ENCODE data around the gene NAPA.

Gene NAPA

GRCh38 chr19:47499863-47500830, 14.7 kb downstream of the NAPA start:
- no peak for DNase-seq (ENCODE audit: low spot score)

GRCh38 chr19:47499371-47499770, 15.5 kb downstream of the NAPA start:
- DNase-seq (ENCODE audit: low spot score): no peak

GRCh38 chr19:47498561-47498960, 16.3 kb downstream of the NAPA start:
- DNase-seq (ENCODE audit: low spot score): no peak

GRCh38 chr19:47497821-47498520, 16.9 kb downstream of the NAPA start:
- no peak for DNase-seq (ENCODE audit: low spot score)

GRCh38 chr19:47497050-47497766, 17.7 kb downstream of the NAPA start:
- DNase-seq (ENCODE audit: low spot score): no peak

- no peak for DNase-seq (ENCODE audit: low spot score)
Measured at GRCh38 chr19:47495478-47496372, 19.1 kb downstream of the NAPA start.

GRCh38 chr19:47494729-47495128, 20.1 kb downstream of the NAPA start:
- no peak for DNase-seq (ENCODE audit: low spot score)

GRCh38 chr19:47494211-47494547, 20.7 kb downstream of the NAPA start:
- DNase-seq (ENCODE audit: low spot score): no peak

GRCh38 chr19:47493378-47494210, 21.3 kb downstream of the NAPA start:
- no peak for DNase-seq (ENCODE audit: low spot score)

- no peak for DNase-seq (ENCODE audit: low spot score)
Measured at GRCh38 chr19:47492571-47493377, 22.1 kb downstream of the NAPA start.

GRCh38 chr19:47492137-47492533, 22.7 kb downstream of the NAPA start:
- no peak for DNase-seq (ENCODE audit: low spot score)

- no peak for DNase-seq (ENCODE audit: low spot score)
Measured at GRCh38 chr19:47491358-47492136, 23.3 kb downstream of the NAPA start.

GRCh38 chr19:47490847-47491246, 24.0 kb downstream of the NAPA start:
- DNase-seq (ENCODE audit: low spot score): no peak

GRCh38 chr19:47490031-47490430, 24.8 kb downstream of the NAPA start:
- no peak for DNase-seq (ENCODE audit: low spot score)

GRCh38 chr19:47489072-47489914, 25.6 kb downstream of the NAPA start:
- DNase-seq (ENCODE audit: low spot score): no peak

GRCh38 chr19:47487551-47488515, 27.0 kb downstream of the NAPA start:
- DNase-seq (ENCODE audit: low spot score): no peak

GRCh38 chr19:47486900-47487299, 28.0 kb downstream of the NAPA start:
- DNase-seq (ENCODE audit: low spot score): no peak
